ENCODE measurements around the gene ATP8A1.

Gene ATP8A1

GRCh38 chr4:42617030-42617429 lies 39.9 kb downstream of the ATP8A1 start:
- TF ChIP-seq, protein P1, sequence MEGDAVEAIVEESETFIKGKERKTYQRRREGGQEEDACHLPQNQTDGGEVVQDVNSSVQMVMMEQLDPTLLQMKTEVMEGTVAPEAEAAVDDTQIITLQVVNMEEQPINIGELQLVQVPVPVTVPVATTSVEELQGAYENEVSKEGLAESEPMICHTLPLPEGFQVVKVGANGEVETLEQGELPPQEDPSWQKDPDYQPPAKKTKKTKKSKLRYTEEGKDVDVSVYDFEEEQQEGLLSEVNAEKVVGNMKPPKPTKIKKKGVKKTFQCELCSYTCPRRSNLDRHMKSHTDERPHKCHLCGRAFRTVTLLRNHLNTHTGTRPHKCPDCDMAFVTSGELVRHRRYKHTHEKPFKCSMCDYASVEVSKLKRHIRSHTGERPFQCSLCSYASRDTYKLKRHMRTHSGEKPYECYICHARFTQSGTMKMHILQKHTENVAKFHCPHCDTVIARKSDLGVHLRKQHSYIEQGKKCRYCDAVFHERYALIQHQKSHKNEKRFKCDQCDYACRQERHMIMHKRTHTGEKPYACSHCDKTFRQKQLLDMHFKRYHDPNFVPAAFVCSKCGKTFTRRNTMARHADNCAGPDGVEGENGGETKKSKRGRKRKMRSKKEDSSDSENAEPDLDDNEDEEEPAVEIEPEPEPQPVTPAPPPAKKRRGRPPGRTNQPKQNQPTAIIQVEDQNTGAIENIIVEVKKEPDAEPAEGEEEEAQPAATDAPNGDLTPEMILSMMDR (IDR thresholded peaks at IDR 0.05; ENCODE audit: extremely low read depth, insufficient read depth, missing control alignments), result no peak
- no peak for DNase-seq (ENCODE audit: low spot score)
- in situ Hi-C loops (cut with MboI; ENCODE audit: low pct_unique_long_range_greater_than_20kb, low sequenced_read_pairs, unreplicated experiment), result no loop called here

- in situ Hi-C loops (cut with MboI; ENCODE audit: low pct_unique_long_range_greater_than_20kb, low sequenced_read_pairs, unreplicated experiment), result no loop called here
- DNase-seq (ENCODE audit: low spot score), result no peak
- TF ChIP-seq, protein P1 (IDR thresholded peaks at IDR 0.05; ENCODE audit: extremely low read depth, insufficient read depth, missing control alignments), result no peak
Observed at GRCh38 chr4:42616572-42616971, 40.3 kb downstream of the ATP8A1 start.

DNA sequence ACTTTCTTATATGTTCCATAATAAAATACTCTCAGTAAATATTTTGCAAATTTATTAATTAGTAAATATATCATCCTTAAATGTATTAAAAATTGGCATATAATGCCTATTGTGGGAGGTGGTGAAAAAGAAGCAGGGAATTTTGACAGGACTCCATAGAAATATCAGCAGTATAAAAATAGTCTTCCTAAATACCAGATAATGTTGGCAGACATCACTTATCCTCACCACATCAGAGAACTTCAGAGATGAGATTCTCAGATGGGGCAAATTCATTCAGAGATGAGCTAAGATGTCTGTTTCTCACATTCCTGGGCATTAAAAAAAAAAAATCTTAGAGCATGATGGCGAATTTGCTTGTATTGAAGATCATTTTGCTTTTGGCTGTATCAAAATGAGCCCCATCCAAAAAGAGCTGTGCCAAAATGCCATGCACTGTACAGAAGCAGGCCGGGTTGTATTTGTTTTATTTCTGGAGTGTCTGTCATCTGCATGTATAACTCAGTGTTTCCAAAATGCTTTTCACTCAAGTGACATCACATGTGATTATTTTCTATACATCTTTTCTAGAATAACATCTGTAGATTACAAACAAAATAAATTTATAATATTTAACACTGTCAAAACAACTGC lies 41.7 kb downstream of the ATP8A1 start:
- DNase-seq (ENCODE audit: low spot score), result no peak
- in situ Hi-C loops (cut with MboI; ENCODE audit: low pct_unique_long_range_greater_than_20kb, low sequenced_read_pairs, unreplicated experiment), result no loop called here
- TF ChIP-seq, protein P1 (IDR thresholded peaks at IDR 0.05; ENCODE audit: extremely low read depth, insufficient read depth, missing control alignments), result no peak

- no peak for DNase-seq (ENCODE audit: low spot score)
- TF ChIP-seq, protein P1 (IDR thresholded peaks at IDR 0.05; ENCODE audit: extremely low read depth, insufficient read depth, missing control alignments), result no peak
- in situ Hi-C loops (cut with MboI; ENCODE audit: low pct_unique_long_range_greater_than_20kb, low sequenced_read_pairs, unreplicated experiment), result no loop called here
Observed at GRCh38 chr4:42612898-42613297, 44.0 kb downstream of the ATP8A1 start.

DNA sequence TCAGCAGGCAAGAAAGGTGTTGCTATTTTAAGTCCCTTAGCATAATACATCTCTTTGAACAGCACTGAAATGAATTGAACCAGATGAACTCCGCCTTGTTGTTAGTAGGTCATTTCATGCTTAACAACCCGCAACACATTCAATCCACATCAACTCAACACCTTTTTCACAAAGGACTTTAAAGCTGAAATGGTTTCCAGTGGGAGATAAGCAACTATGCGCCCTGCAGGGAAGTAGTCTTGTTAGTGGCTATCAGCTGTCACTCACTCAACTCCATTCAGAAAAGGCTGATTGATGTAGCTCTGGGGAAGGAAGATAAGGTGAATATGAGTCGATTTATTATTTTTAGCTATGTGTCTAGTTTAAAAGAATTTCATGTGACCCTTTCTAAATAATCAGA lies 46.0 kb downstream of the ATP8A1 start:
- TF ChIP-seq, protein P1 (IDR thresholded peaks at IDR 0.05; ENCODE audit: extremely low read depth, insufficient read depth, missing control alignments), result no peak
- in situ Hi-C loops (cut with MboI; ENCODE audit: low pct_unique_long_range_greater_than_20kb, low sequenced_read_pairs, unreplicated experiment), result no loop called here
- DNase-seq (ENCODE audit: low spot score), result no peak

- DNase-seq (ENCODE audit: low spot score), result no peak
- TF ChIP-seq, protein P1 (IDR thresholded peaks at IDR 0.05; ENCODE audit: extremely low read depth, insufficient read depth, missing control alignments), result no peak
- in situ Hi-C loops (cut with MboI; ENCODE audit: low pct_unique_long_range_greater_than_20kb, low sequenced_read_pairs, unreplicated experiment), result no loop called here
Observed at GRCh38 chr4:42609051-42609450, 47.9 kb downstream of the ATP8A1 start.

All from GM13977 (cell line).